GM18508 (cell line): ENCODE results near the gene GPR107.
"Not testable (repeated sequence)": the region's sequence is repeated elsewhere in the genome, so short reads cannot be mapped to it uniquely, and the experiment has no call there.

Experiments
- ATAC-seq: cut with Tn5 transposase; IDR thresholded peaks from one replicate; pipeline ENCODE4 v1.9.1; 2021; ENCODE audit warnings: moderate number of reproducible peaks; ENCODE audit not compliant: insufficient read depth, unreplicated experiment

Gene GPR107

GRCh38 chr9:130053504-130054324, at the start of gene GPR107:
TSS of gene GPR107 (plus strand) at chr9:130053906. CDS start at chr9:130053933, 27 bp downstream.
- no peak for ATAC-seq

- ATAC-seq = no peak
Observed at GRCh38 chr9:130003943-130004552, 49.7 kb upstream of the GPR107 start.

- ATAC-seq = not testable (repeated sequence)
Observed at GRCh38 chr9:130006952-130007351, 46.8 kb upstream of the GPR107 start.

- ATAC-seq = no peak
Observed at GRCh38 chr9:130008538-130008937, 45.2 kb upstream of the GPR107 start.

- ATAC-seq = not testable (repeated sequence)
Observed at GRCh38 chr9:130009546-130009945, 44.2 kb upstream of the GPR107 start.

- ATAC-seq = no peak
Observed at GRCh38 chr9:130010151-130010988, 43.3 kb upstream of the GPR107 start.

- ATAC-seq = no peak
Observed at GRCh38 chr9:130013326-130013725, 40.4 kb upstream of the GPR107 start.

GRCh38 chr9:130015353-130016019, 38.2 kb upstream of the GPR107 start:
- no peak for ATAC-seq

GRCh38 chr9:130017076-130017475, 36.6 kb upstream of the GPR107 start:
- no peak for ATAC-seq

GRCh38 chr9:130017510-130017909, 36.2 kb upstream of the GPR107 start:
- not testable (repeated sequence) for ATAC-seq

- ATAC-seq = no peak
Observed at GRCh38 chr9:130018265-130018664, 35.4 kb upstream of the GPR107 start.

- ATAC-seq = no peak
Observed at GRCh38 chr9:130020618-130021017, 33.1 kb upstream of the GPR107 start.

GRCh38 chr9:130021123-130021522, 32.6 kb upstream of the GPR107 start:
- ATAC-seq = no peak

GRCh38 chr9:130021842-130022241, 31.9 kb upstream of the GPR107 start:
- ATAC-seq = not testable (repeated sequence)

- no peak for ATAC-seq
Observed at GRCh38 chr9:130022566-130023143, 31.1 kb upstream of the GPR107 start.

GRCh38 chr9:130023144-130023787, 30.4 kb upstream of the GPR107 start:
- no peak for ATAC-seq

GRCh38 chr9:130023994-130024596, 29.6 kb upstream of the GPR107 start:
- no peak for ATAC-seq

- ATAC-seq = no peak
Observed at GRCh38 chr9:130024597-130024994, 29.1 kb upstream of the GPR107 start.
